Measurements from ENCODE around the gene NOTCH1.

- TF ChIP-seq CTCF (IDR thresholded peaks at IDR 0.05; ENCODE audit: low read length) (no peak), EZH2 (optimal IDR thresholded peaks at IDR 0.05; ENCODE audit: low read depth, low read length) (no peak)
Observed at GRCh38 chr9:136543830-136544547, 1.9 kb downstream of the NOTCH1 start.
